ENCODE data around the gene TUBGCP5. TPM values are rescaled to one million over a fixed set of nuclear protein-coding genes. Genes with fewer than 3 reads are reported as not detected.

Gene TUBGCP5
- total and polyA plus RNA-seq, 10 of the 15 experiments (the other 5 are each of a cell fraction or from before 2014, with no cell fraction given): 6.4 to 29.2 (median 20.2) TPM

- BruUV-seq (replicated peaks): no TSS peak
- ChIA-PET CTCF (no interaction called here), POLR2A (no interaction called here), SMC1A (ENCODE audit: uncharacterized antibody, unreplicated experiment) (no interaction called here), RAD21 (ENCODE audit: unreplicated experiment) (no interaction called here)
- H2AFZ ChIP-seq (ENCODE audit: control insufficient read depth, low read depth, low read length): no peak overlapping the region
- no peak overlapping the region for H3K27ac ChIP-seq (ENCODE audit: control insufficient read depth, insufficient read depth)
- no peaks in the 10 kb centered on the region for H3K9me3 ChIP-seq (replicated peaks; ENCODE audit: control insufficient read depth, insufficient read depth, low read length)
- no peak for FAIRE-seq
- ATAC-seq: no peak
- intact Hi-C loops (cut with micrococcal nuclease; ENCODE audit: unreplicated experiment) (no loop called here), in situ Hi-C loops (cut with MboI) (no loop called here)
- no peaks in the 10 kb centered on the region for H4K20me1 ChIP-seq (ENCODE audit: control insufficient read depth, insufficient read depth)
- H3K79me2 ChIP-seq (ENCODE audit: control insufficient read depth, insufficient read depth, low read length): no peaks in the 10 kb centered on the region
- TF ChIP-seq NFYB (IDR thresholded peaks at IDR 0.05; ENCODE audit: insufficient read depth, low read depth, low read length): no peak
- no peak for TF ChIP-seq USF2 (IDR thresholded peaks at IDR 0.05; ENCODE audit: borderline replicate concordance, low read depth, low read length)
- TF ChIP-seq IRF3 (IDR thresholded peaks at IDR 0.05): no peak
- DNase-seq (ENCODE audit: low read depth, low spot score): no peak
- H3K27me3 ChIP-seq (replicated peaks in 1 of 2; ENCODE audit: control insufficient read depth in 2 of 2, insufficient read depth in 2 of 2, low read length in 1 of 2): no peaks in the 10 kb centered on the region
- no peak overlapping the region for H3K4me3 ChIP-seq
- H3K36me3 ChIP-seq (ENCODE audit: control insufficient read depth in 2 of 2, insufficient read depth in 2 of 2, low read length in 1 of 2): peaks cover 0 to 10% of the 10 kb centered on the region in 2 experiments; a peak in 1 of 4 replicates
- no peak overlapping the region for H3K4me2 ChIP-seq (ENCODE audit: control insufficient read depth, insufficient read depth)
- no peaks in the 10 kb centered on the region for H3K4me1 ChIP-seq (ENCODE audit: control insufficient read depth, insufficient read depth, low read length)
- WGBS (ENCODE audit: insufficient coverage, insufficient replicate concordance, low lambda C conversion rate, missing lambda C conversion rate): 96% methylated on average over 7 of the region's 7 CpGs
- no peak overlapping the region for H3K9ac ChIP-seq (ENCODE audit: control insufficient read depth, insufficient read depth, low read length)
These were observed 43.6 kb downstream of the TUBGCP5 start for GRCh38 chr15:22995795-22996194.

- H2AFZ ChIP-seq (ENCODE audit: control insufficient read depth, low read depth, low read length): no peak overlapping the region
- SMC1A ChIA-PET (ENCODE audit: uncharacterized antibody, unreplicated experiment): no interaction called here
- no TSS peak for BruUV-seq (replicated peaks)
These were observed 47.4 kb downstream of the TUBGCP5 start for GRCh38 chr15:22992024-22992326.

More at GRCh38 chr15:22992024-22992326, 47.4 kb downstream of the TUBGCP5 start:
- no peak for FAIRE-seq
- TF ChIP-seq CHD4 (IDR thresholded peaks at IDR 0.05): no peak
- intact Hi-C loops (cut with micrococcal nuclease; ENCODE audit: unreplicated experiment) (no loop called here), in situ Hi-C loops (cut with MboI) (no loop called here)
- ChIA-PET RAD21 (ENCODE audit: unreplicated experiment) (no interaction called here), POLR2A (no interaction called here), CTCF (no interaction called here)
- peaks cover 0 to 4% of the 10 kb centered on the region in 2 experiments; a peak in 1 of 4 replicates for H3K36me3 ChIP-seq (ENCODE audit: control insufficient read depth in 2 of 2, insufficient read depth in 2 of 2, low read length in 1 of 2)
- H3K4me3 ChIP-seq: no peak overlapping the region
- no peak overlapping the region for H3K4me2 ChIP-seq (ENCODE audit: control insufficient read depth, insufficient read depth)
- 58% methylated on average over 5 of the region's 5 CpGs for WGBS (ENCODE audit: insufficient coverage, insufficient replicate concordance, low lambda C conversion rate, missing lambda C conversion rate)
- H3K9ac ChIP-seq (ENCODE audit: control insufficient read depth, insufficient read depth, low read length): no peak overlapping the region
- H3K27me3 ChIP-seq (replicated peaks in 1 of 2; ENCODE audit: control insufficient read depth in 2 of 2, insufficient read depth in 2 of 2, low read length in 1 of 2): no peaks in the 10 kb centered on the region
- DNase-seq (ENCODE audit: low read depth, low spot score): no peak
- no peak for ATAC-seq
- no peaks in the 10 kb centered on the region for H3K4me1 ChIP-seq (ENCODE audit: control insufficient read depth, insufficient read depth, low read length)
- no peaks in the 10 kb centered on the region for H3K79me2 ChIP-seq (ENCODE audit: control insufficient read depth, insufficient read depth, low read length)
- no peaks in the 10 kb centered on the region for H4K20me1 ChIP-seq (ENCODE audit: control insufficient read depth, insufficient read depth)
- no peak overlapping the region for H3K27ac ChIP-seq (ENCODE audit: control insufficient read depth, insufficient read depth)
- H3K9me3 ChIP-seq (replicated peaks; ENCODE audit: control insufficient read depth, insufficient read depth, low read length): no peaks in the 10 kb centered on the region
